Adipocyte (in vitro differentiated cells): Measurements from ENCODE around the gene GNPNAT1.
"Not testable (repeated sequence)": the region's sequence is repeated elsewhere in the genome, so short reads cannot be mapped to it uniquely, and the experiment has no call there.

Experiments used
- DNase-seq: peaks from one replicate; pipeline ENCODE4 v3.0.0-alpha.2; 2015; ENCODE audit warnings: low read depth
- H3K27me3 ChIP-seq: replicated peaks from 2 replicates; pipeline ENCODE4 v1.7.0; 2013; ENCODE audit warnings: mild to moderate bottlenecking, low read length, moderate library complexity; ENCODE audit not compliant: control insufficient read depth, insufficient read depth
- H3K36me3 ChIP-seq: 2 replicates; pipeline ENCODE4 v1.7.0; 2013; ENCODE audit warnings: low read length, mild to moderate bottlenecking, moderate library complexity; ENCODE audit not compliant: control insufficient read depth, insufficient read depth, severe bottlenecking
- H3K4me1 ChIP-seq: 2 replicates; pipeline ENCODE4 v1.7.0; 2013; ENCODE audit warnings: mild to moderate bottlenecking, low read length, moderate library complexity; ENCODE audit not compliant: control insufficient read depth, insufficient read depth
- H3K4me3 ChIP-seq: 2 replicates; pipeline ENCODE4 v1.7.0; 2013; ENCODE audit warnings: mild to moderate bottlenecking, low read length, moderate library complexity
- H3K9ac ChIP-seq: 2 replicates; pipeline ENCODE4 v1.7.0; 2013; ENCODE audit warnings: mild to moderate bottlenecking, low read length, moderate library complexity
- H3K9me3 ChIP-seq: 2 replicates; pipeline ENCODE4 v1.7.0; 2013; ENCODE audit warnings: mild to moderate bottlenecking, low read length, moderate library complexity; ENCODE audit not compliant: control insufficient read depth

The GNPNAT1 gene

DNA sequence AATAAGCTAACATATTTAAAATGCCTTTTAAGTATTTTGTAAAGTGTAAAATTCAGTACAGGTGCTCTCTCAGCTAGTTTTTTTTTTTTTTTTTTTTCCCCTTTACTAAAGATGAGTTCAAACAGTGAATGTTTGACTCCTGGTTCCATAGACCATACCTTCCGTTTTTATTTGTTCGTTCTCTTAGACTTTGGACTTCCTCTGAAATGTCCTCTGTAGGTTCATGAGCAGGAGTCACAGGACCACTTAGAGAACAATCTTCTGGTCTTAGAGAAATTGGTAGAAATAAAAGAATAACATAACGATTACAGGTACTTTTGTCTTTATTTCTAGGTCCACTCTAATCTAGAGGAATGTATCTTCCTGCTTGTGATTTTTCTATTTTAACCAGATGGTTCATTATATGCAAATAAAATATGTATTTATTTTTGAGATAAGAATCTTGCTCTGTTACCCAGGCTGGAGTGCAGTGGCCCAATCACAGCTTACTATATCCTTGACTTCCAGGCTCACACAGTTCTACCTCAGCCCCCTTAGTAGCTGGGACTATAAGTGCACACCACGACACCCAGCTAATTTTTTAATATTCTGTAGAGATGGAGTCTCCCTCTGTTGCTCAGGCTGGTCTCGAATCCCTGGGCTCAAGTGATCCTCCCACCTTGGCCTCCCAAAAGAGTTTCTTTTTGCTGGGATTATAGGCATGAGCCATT, 35.6 kb downstream of the GNPNAT1 start:
- Histone ChIP-seq H3K27me3 (no peaks in the 10 kb centered on the region), H3K4me1 (no peaks in the 10 kb centered on the region), H3K36me3 (peaks cover 52% of the 10 kb centered on the region), H3K9me3 (no peaks in the 10 kb centered on the region), H3K4me3 (no peak overlapping the region), H3K9ac (no peak overlapping the region)
- DNase-seq: no peak

DNA sequence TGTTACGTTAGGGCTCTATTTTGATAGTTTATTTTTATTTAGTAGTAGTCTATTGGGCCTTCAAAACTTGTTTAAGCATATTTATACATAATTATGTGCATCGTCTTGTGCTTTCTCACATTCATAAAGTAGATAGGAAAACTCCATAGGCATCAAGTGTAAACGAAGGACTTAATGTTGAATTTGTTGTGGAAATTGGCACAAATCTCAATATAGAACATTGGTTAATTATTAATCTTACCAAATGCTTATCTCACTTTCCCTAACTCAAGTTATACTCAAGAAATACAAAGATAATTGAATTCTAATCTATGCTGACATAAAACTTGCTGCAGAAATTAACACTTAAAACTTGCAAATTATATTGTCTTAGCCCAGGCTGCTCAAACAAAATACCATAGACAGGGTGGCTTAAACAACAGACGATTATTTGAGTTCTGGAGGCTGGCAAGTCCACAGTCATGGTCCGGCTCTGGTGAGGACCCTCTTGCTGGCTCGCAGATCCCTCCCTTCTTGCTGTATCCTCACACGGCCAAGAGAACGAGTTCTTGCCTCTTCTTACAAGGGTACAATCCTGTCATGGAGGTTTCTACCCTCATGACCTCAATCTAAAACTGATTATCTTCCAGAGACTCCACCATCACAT, 42.6 kb downstream of the GNPNAT1 start:
- DNase-seq: no peak
- peaks cover 64% of the 10 kb centered on the region for H3K36me3 ChIP-seq
- H3K4me3 ChIP-seq: no peak overlapping the region
- no peaks in the 10 kb centered on the region for H3K27me3 ChIP-seq
- H3K9me3 ChIP-seq: no peaks in the 10 kb centered on the region
- H3K9ac ChIP-seq: no peak overlapping the region
- H3K4me1 ChIP-seq: peaks cover under 1% of the 10 kb centered on the region

DNA sequence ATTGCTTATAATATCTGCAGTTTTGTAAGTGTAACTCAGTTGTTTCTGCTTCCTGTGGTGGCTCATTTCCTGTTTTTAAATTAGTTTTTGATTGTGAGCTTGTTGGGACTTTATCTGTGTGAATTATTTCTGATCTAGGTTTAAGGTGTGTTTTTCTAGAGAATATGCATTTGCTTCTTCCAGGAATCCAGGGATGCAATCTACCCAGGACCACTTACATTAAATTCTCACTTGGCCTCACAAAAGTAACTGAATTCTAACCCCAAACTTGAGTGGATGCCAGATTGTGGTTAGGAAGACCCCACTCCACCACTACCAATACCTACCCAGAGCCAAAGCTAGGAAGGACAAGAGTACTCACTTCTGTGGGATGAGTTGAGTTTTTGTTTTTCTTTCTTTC, 49.5 kb downstream of the GNPNAT1 start:
- Histone ChIP-seq H3K9me3 (no peaks in the 10 kb centered on the region), H3K4me1 (peaks cover 11% of the 10 kb centered on the region), H3K4me3 (no peak overlapping the region), H3K27me3 (no peaks in the 10 kb centered on the region), H3K36me3 (peaks cover 27% of the 10 kb centered on the region), H3K9ac (no peak overlapping the region)
- no peak for DNase-seq

DNA sequence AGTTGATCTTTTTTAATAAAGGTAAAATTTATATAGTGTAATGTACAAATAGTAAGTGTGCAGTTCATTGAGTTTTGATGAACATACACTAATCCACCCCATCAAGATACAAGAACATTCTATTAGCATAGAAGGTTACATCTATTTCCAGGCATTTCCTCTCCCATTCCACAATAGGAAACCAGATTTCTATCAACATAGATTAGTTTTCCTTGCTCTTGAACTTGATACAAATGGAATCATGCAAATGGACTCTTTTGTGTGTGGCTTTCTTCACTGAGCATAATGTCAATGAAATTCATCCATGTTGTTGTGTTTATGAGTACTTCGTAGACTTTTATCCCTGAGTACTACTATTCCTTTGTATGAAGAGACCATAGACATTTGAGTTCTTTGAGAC, 50.7 kb downstream of the GNPNAT1 start:
- Histone ChIP-seq H3K27me3 (no peaks in the 10 kb centered on the region), H3K9me3 (no peaks in the 10 kb centered on the region), H3K9ac (no peak overlapping the region), H3K4me1 (peaks cover 15% of the 10 kb centered on the region), H3K36me3 (peaks cover 18% of the 10 kb centered on the region), H3K4me3 (no peak overlapping the region)
- no peak for DNase-seq

DNA sequence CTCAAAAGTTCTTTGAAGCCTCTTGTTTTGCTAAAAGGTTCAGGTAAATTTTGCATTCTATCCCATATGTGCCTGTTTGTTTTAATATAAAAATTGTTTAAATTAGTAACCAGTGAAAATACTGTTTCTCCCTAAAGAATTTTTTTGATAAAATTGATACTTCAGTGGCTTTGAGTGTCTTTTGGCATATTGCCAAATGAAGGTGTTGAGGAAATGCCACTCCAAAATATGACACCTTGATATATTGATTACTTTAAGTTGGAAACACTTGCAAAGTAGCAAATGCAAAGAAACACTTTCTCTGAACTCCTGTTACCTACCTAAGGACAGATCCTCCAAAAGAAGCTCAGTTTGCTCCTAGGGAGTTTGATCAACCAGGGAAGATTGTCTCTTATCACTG, 53.0 kb downstream of the GNPNAT1 start:
- no peaks in the 10 kb centered on the region for H3K27me3 ChIP-seq
- peaks cover 14% of the 10 kb centered on the region for H3K36me3 ChIP-seq
- peaks cover 12% of the 10 kb centered on the region for H3K4me1 ChIP-seq
- H3K4me3 ChIP-seq: no peak overlapping the region
- H3K9me3 ChIP-seq: no peaks in the 10 kb centered on the region
- no peak for DNase-seq
- H3K9ac ChIP-seq: no peak overlapping the region

DNA sequence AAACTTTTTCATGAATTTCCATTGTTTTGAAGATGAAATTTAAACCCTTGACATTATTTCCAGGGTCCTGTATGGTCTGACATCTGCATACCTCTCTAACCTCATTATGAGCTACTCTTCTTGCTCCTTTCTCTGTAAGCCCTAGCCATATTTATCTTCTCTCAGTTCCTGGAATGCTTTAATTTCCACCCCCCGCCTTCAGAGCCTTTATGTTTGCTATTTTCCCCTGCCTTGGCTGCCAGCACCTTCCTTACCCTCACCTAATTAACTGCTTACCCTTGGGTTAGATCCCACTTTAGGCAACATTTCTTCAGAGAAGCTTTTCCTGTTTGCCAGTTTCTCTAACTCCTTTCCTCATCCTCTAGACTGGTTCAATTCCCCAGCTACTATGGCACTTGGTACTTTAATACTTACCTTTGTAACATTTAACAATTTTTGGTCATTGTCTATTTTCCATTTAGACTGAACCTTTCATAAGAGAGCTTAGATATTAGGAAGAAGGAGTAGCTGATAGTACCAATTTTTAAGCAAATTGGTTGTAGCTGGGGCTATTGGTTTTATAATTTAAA, 55.4 kb downstream of the GNPNAT1 start:
- H3K9me3 ChIP-seq: no peaks in the 10 kb centered on the region
- DNase-seq: no peak
- peaks cover 20% of the 10 kb centered on the region for H3K36me3 ChIP-seq
- peaks cover 11% of the 10 kb centered on the region for H3K4me1 ChIP-seq
- H3K4me3 ChIP-seq: no peak overlapping the region
- no peak overlapping the region for H3K9ac ChIP-seq
- H3K27me3 ChIP-seq: no peaks in the 10 kb centered on the region

DNA sequence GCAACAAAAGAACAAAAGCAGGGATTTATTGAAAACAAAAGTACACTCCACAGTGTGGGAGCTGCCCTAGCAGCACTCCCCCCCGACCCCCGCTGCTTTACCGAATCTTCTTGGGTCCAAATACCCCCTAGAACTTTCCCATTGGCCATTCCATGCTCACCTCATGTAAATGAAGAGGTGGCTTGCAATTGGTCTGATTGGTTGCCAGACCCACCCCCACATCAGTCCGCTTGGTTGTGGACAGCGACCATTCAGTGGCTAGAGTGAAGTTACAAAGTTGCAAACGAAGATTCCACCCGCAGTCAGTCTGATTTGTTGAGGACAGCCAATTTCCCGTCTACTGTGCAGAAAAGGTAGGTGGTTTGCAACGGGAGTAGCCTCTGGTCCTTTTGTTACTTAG, 57.6 kb downstream of the GNPNAT1 start:
- H3K4me1 ChIP-seq: peaks cover 16% of the 10 kb centered on the region
- H3K9ac ChIP-seq: no peak overlapping the region
- no peaks in the 10 kb centered on the region for H3K27me3 ChIP-seq
- no peak for DNase-seq
- H3K9me3 ChIP-seq: no peaks in the 10 kb centered on the region
- H3K4me3 ChIP-seq: no peak overlapping the region
- H3K36me3 ChIP-seq: peaks cover 18% of the 10 kb centered on the region

DNA sequence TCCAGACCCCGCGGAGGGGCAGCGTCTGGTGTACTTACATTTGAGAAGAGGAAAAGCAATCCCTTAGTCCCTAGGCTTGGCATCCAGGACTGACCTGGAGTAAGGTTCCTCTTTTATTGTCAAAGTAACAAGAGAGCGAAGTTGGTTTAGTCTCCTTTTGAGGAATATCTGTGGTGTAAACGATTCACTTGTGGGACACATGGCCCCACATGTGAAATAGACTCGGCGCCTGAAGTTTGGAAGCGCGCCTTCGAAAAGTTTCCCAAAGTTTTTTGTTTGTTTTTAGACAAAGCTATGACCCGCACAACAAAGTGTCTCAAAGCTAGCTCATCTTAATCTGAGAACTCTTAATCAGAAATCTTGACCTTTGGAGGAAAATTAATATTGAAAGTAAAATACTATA, 60.7 kb downstream of the GNPNAT1 start:
- H3K9me3 ChIP-seq: no peaks in the 10 kb centered on the region
- H3K27me3 ChIP-seq: no peaks in the 10 kb centered on the region
- H3K36me3 ChIP-seq: peaks cover 41% of the 10 kb centered on the region
- H3K9ac ChIP-seq: peak overlapping the region; percentile 98
- H3K4me3 ChIP-seq: peak overlapping the region; percentile 100
- peaks cover 12% of the 10 kb centered on the region for H3K4me1 ChIP-seq
- no peak for DNase-seq

DNA sequence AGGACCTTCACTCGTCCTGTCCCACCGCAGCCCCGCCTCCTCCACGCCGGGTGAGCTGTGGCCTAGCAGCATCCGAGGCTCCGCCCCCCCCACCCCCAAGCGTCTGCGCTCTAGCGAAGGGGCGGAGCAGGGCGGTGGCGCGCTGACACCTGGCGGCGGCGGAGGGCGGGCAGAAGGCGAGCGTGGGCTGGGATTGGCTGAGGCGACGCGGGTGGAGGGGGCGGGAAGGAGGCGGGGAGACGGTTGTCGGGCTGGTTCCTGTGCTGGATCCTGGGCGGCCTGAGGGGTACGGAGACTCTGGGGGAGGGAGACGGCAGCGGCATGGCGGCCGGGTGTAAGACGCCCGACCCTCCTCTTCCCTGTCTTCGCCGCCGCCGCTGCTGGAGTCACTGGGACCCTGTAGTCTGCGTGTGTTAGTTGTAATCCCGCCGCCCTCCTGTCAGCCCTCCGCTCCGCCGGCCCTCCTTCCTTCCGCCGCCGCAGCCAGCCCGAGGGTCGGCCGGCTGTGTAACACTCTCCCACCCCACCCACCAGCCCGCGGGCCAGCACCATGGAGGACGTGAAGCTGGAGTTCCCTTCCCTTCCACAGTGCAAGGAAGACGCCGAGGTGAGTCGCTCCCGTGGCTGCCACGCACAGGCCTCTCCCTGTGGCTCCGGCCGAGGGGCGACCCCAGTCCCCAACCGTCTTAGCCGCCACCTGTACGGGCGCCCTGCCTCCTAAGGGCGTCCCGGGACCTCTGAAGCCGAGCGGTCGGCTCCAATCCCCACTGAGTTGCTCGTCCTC, 61.3 kb downstream of the GNPNAT1 start, which contains the start of gene STYX:
STYX (plus strand) TSS at position 242 of the 784 bp plus-strand sequence; CDS start at position 551, 309 bp downstream.
- Histone ChIP-seq H3K9me3 (no peaks in the 10 kb centered on the region), H3K27me3 (no peaks in the 10 kb centered on the region), H3K4me1 (peaks cover 11% of the 10 kb centered on the region), H3K4me3 (peak within 1 kb of the TSS; percentile 100), H3K9ac (peak within 1 kb of the TSS; percentile 98), H3K36me3 (peaks cover 47% of the 10 kb centered on the region)
- peak; percentile 99 for DNase-seq

DNA sequence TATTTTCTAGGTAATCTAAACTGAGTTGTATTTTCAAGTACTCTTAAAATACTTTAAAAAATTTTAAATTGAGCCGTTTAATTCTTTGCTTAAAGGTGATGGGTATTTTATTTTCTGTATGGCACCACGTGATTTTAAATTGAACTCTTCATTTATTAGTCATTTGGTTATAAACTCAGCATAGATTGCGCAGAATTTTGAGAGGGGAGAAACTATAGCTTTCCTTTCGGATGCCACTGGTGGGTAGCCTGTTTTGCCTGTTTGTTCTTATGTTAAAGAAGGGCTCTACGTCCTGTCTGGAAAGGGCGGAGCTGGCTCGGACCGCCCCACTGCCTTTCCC, 61.9 kb downstream of the GNPNAT1 start:
- Histone ChIP-seq H3K27me3 (no peaks in the 10 kb centered on the region), H3K36me3 (peaks cover 53% of the 10 kb centered on the region), H3K9me3 (no peaks in the 10 kb centered on the region), H3K9ac (peak overlapping the region; percentile 14), H3K4me3 (peak overlapping the region; percentile 79), H3K4me1 (peaks cover 11% of the 10 kb centered on the region)
- DNase-seq: no peak

DNA sequence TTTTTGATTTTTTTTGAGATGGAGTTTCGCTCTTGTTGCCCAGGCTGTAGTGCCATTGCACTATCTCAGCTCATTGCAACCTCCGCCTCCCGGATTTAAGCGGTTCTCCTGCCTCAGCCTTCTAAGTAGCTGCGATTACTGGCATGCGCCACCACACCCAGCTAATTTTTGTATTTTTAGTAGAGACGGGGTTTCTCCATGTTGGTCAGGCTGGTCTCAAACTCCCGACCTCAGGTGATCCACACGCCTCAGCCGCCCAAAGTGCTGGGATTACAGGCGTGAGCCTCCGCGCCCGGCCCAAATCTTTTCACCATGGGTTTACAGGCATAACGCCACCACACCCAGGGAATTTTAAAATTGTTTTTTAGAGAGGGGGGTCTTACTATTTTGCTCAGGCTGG, 62.4 kb downstream of the GNPNAT1 start:
- Histone ChIP-seq H3K36me3 (peaks cover 58% of the 10 kb centered on the region), H3K4me1 (peaks cover 11% of the 10 kb centered on the region)
- not testable (repeated sequence) for H3K27me3 ChIP-seq, H3K4me3 ChIP-seq, DNase-seq, H3K9ac ChIP-seq, H3K9me3 ChIP-seq
